LNCAP (cell line): ENCODE data around the gene JHY.

ENCODE experiments used
- TF ChIP-seq, protein P1 (sequence below): fragments of 450-650 bp; IDR thresholded peaks from 2 replicates; pipeline ENCODE4 v1.5.1; 2017; ENCODE audit warnings: mild to moderate bottlenecking

Gene JHY

GRCh38 chr11:122981388-122982264 is 99.1 kb downstream of the JHY start, which contains the start of gene BSX:
Gene BSX, minus strand, starts transcription at chr11:122981834. Its CDS starts 163 bp downstream, at chr11:122981671.
- TF ChIP-seq, protein P1, sequence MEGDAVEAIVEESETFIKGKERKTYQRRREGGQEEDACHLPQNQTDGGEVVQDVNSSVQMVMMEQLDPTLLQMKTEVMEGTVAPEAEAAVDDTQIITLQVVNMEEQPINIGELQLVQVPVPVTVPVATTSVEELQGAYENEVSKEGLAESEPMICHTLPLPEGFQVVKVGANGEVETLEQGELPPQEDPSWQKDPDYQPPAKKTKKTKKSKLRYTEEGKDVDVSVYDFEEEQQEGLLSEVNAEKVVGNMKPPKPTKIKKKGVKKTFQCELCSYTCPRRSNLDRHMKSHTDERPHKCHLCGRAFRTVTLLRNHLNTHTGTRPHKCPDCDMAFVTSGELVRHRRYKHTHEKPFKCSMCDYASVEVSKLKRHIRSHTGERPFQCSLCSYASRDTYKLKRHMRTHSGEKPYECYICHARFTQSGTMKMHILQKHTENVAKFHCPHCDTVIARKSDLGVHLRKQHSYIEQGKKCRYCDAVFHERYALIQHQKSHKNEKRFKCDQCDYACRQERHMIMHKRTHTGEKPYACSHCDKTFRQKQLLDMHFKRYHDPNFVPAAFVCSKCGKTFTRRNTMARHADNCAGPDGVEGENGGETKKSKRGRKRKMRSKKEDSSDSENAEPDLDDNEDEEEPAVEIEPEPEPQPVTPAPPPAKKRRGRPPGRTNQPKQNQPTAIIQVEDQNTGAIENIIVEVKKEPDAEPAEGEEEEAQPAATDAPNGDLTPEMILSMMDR = no peak

DNA sequence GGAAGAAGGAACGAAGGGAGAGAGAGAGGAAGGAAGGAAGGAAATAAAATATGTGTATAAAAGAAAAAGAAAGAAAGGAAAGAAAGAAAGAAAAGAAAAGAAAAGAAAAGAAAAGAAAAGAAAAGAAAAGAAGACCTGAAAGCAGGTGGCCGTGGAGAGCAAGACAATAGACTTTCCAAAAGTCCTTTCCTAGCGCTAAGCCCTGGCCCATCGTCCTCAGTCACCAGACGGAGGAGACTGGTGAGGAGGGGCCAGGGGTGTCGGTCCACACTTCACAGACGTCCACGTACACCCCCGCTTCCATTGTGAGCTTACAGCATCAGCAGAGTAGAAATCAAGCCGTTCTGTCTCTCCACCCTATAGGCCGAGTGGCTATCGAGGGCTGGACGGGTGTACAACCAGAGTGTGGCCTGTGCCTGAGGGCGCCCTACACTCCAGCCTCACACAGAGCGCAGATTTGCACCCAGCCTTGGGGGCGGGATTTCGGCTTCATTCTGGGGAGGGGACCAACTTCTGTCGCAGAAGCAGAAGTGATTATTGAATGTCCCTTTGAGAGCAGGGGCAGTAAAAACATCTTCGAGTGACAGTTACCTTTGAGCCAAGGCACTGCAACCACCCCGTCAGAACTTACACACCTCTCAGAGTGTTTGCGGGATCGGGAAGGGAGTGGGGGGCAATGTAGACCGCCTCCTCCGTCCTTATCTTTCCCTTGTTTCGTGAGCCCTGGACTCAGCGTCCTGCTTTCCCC is 101.1 kb downstream of the JHY start:
- TF ChIP-seq, protein P1 = no peak

DNA sequence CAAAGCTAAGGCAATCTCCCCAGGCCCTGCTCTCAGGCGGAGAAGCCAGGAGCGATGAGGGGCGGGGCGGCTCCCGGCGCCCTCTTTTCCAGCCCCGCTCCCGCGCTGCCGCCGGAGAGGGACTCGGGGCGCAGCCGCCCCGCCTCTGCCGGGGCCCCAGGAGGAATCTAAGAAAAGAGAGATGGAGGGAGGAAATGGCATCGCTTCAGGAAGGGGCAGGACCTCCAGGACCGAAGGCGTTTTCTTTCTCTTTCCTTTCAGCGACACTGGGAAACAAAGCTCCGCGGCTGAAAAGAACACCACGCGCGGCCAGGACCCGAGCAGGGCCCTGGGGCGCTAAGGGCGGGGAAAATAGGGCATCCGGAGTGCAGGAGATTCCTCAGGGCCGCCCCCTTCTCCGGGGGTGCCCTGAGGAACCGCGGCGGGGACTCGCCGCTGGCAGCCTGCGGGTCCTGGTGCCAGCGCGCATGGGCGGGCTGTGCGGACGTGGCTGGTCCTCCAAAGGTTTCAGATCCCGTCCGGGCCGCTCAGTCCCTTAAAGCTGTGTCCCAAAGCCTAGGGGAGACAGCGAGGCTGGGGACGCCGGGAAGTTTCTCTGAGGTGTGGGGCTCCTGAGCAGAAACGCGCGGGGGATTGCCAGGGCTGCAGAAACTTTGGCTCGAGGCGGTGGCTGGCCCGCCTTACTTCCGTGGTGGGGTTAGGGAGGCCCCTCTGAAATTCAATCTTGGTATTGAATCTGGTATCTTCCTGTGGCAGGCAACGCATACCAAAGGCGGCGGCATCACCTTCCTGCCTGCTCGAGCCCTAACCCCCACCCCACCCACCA is 101.8 kb downstream of the JHY start:
- TF ChIP-seq, protein P1 = no peak

GRCh38 chr11:122995526-122995925 is 113.0 kb downstream of the JHY start:
- TF ChIP-seq, protein P1 = no peak

GRCh38 chr11:122998727-122999366 is 116.3 kb downstream of the JHY start:
- TF ChIP-seq, protein P1 = no peak

DNA sequence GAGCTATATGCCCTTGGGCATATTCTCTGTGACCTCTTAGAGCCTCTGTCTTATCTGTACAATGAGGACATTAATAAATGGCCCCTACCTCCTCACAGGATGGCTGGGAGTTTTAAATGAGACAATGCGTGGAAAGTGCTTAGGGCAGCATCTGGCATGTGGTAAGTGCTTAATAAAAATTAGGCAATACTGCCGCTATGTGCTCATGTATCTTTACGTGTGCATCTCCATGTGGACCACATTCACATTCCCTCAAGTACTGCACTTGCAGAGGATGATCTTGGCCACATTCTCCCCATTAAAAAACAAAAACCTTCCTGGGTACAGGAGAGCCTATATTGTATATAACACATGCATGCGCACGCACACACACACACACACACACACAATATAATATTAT is 118.2 kb downstream of the JHY start:
- TF ChIP-seq, protein P1 = no peak
